ENCODE measurements around the gene FMNL3.

FMNL3 gene

DNA sequence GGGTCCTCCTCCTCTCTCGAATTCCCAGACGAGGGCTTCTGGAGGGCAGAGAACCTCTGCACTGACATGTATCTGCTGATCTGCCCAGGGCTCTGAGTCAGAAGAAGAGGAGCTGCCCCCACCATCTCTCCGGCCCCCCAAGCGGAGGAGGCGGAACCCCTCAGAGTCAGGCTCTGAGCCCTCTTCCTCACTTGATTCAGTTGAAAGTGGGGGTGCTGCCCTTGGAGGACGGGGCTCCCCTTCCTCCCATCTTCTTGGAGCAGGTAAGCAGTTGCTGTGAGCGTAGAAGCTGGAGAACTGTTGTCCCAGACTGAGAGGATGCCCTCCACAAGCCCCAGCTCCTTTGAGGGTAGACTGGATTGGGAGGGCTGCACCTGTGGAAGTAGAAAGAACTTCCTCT, 64.1 kb downstream of the FMNL3 start:
- Histone ChIP-seq H3K4me2 (ENCODE audit: low read depth, low read length) (no peak overlapping the region), H4K20me1 (ENCODE audit: insufficient read depth, low read length) (no peaks in the 10 kb centered on the region), H2AFZ (ENCODE audit: low read length) (no peak overlapping the region), H3K9me3 (replicated peaks; ENCODE audit: insufficient read depth, low read length) (no peaks in the 10 kb centered on the region), H3F3A (ENCODE audit: insufficient read depth, low read length) (peaks cover under 1% of the 10 kb centered on the region; the same call in 1 of the 2 replicates), H3K27me3 (replicated peaks; ENCODE audit: insufficient read depth, low read length) (no peaks in the 10 kb centered on the region), H3K4me1 (ENCODE audit: low read length) (peaks cover 6% of the 10 kb centered on the region), H3K9me2 (replicated peaks; ENCODE audit: insufficient read depth, low read length) (no peaks in the 10 kb centered on the region), H3K4me3 (ENCODE audit: low read length) (no peak overlapping the region), H3K27ac (ENCODE audit: low read length) (no peak overlapping the region), H3K9ac (ENCODE audit: low read length) (no peak overlapping the region), H3K36me3 (replicated peaks; ENCODE audit: insufficient read depth, low read length) (no peaks in the 10 kb centered on the region), H3K79me2 (ENCODE audit: low read length) (no peaks in the 10 kb centered on the region)
- no peak for TF ChIP-seq EZH2 (optimal IDR thresholded peaks at IDR 0.05; ENCODE audit: low read depth, low read length)
- TF ChIP-seq, protein P1, sequence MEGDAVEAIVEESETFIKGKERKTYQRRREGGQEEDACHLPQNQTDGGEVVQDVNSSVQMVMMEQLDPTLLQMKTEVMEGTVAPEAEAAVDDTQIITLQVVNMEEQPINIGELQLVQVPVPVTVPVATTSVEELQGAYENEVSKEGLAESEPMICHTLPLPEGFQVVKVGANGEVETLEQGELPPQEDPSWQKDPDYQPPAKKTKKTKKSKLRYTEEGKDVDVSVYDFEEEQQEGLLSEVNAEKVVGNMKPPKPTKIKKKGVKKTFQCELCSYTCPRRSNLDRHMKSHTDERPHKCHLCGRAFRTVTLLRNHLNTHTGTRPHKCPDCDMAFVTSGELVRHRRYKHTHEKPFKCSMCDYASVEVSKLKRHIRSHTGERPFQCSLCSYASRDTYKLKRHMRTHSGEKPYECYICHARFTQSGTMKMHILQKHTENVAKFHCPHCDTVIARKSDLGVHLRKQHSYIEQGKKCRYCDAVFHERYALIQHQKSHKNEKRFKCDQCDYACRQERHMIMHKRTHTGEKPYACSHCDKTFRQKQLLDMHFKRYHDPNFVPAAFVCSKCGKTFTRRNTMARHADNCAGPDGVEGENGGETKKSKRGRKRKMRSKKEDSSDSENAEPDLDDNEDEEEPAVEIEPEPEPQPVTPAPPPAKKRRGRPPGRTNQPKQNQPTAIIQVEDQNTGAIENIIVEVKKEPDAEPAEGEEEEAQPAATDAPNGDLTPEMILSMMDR (IDR thresholded peaks at IDR 0.05; ENCODE audit: low read length), result no peak
- no peak for TF ChIP-seq EZH2phosphoT487 (IDR thresholded peaks at IDR 0.05; ENCODE audit: low read length)
- no peak for DNase-seq

- H2AFZ ChIP-seq (ENCODE audit: low read length), result no peak overlapping the region
- TF ChIP-seq, protein P1 (IDR thresholded peaks at IDR 0.05; ENCODE audit: low read length), result no peak
- TF ChIP-seq EZH2phosphoT487 (IDR thresholded peaks at IDR 0.05; ENCODE audit: low read length), result no peak
- no peak for TF ChIP-seq EZH2 (optimal IDR thresholded peaks at IDR 0.05; ENCODE audit: low read depth, low read length)
Observed at GRCh38 chr12:49642370-49642802, 64.8 kb downstream of the FMNL3 start.

DNA sequence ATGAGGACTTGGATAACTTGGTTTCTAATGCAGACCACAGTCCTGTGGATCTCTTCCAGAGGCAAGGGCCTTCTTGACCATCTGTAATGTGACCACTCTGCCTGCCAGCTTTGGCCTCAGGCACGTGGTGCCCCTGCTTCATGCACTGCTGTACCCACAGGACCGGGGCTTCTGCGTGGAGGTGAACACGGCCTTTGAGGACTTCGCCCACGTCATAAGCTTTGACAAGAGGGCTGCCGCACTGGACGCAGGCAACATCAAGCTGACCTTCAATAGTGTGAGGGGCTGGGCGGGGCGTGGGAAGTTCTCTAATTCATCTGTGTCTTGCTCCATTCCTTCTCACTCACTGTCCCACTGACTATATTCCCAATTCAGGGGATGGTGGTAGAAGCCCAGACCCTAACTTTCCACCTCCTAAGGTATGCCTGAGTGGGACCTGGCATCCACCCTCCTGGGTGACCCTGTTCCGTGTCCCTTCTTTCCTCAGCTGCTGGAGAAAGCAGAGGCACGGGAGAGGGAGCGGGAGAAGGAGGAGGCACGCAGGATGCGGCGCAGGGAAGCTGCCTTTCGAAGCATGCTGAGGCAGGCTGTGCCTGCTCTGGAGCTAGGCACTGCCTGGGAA, 65.3 kb downstream of the FMNL3 start:
- no peak for TF ChIP-seq EZH2 (optimal IDR thresholded peaks at IDR 0.05; ENCODE audit: low read depth, low read length)
- TF ChIP-seq EZH2phosphoT487 (IDR thresholded peaks at IDR 0.05; ENCODE audit: low read length), result no peak
- TF ChIP-seq, protein P1 (IDR thresholded peaks at IDR 0.05; ENCODE audit: low read length), result no peak
- Histone ChIP-seq H3K9me2 (replicated peaks; ENCODE audit: insufficient read depth, low read length) (no peaks in the 10 kb centered on the region), H3K4me3 (ENCODE audit: low read length) (no peak overlapping the region), H4K20me1 (ENCODE audit: insufficient read depth, low read length) (no peaks in the 10 kb centered on the region), H3K27me3 (replicated peaks; ENCODE audit: insufficient read depth, low read length) (no peaks in the 10 kb centered on the region), H3K36me3 (replicated peaks; ENCODE audit: insufficient read depth, low read length) (no peaks in the 10 kb centered on the region), H3K4me1 (ENCODE audit: low read length) (no peaks in the 10 kb centered on the region), H3K79me2 (ENCODE audit: low read length) (no peaks in the 10 kb centered on the region), H2AFZ (ENCODE audit: low read length) (no peak overlapping the region), H3K27ac (ENCODE audit: low read length) (no peak overlapping the region), H3K4me2 (ENCODE audit: low read depth, low read length) (no peak overlapping the region), H3K9me3 (replicated peaks; ENCODE audit: insufficient read depth, low read length) (no peaks in the 10 kb centered on the region), H3F3A (ENCODE audit: insufficient read depth, low read length) (no peaks in the 10 kb centered on the region), H3K9ac (ENCODE audit: low read length) (no peak overlapping the region)
- no peak for DNase-seq

More at GRCh38 chr12:49642370-49642802, 64.8 kb downstream of the FMNL3 start:
- no peak overlapping the region for H3K27ac ChIP-seq (ENCODE audit: low read length)
- H3K9me3 ChIP-seq (replicated peaks; ENCODE audit: insufficient read depth, low read length), result no peaks in the 10 kb centered on the region
- H3K79me2 ChIP-seq (ENCODE audit: low read length), result no peaks in the 10 kb centered on the region
- no peaks in the 10 kb centered on the region for H3F3A ChIP-seq (ENCODE audit: insufficient read depth, low read length)
- H3K9ac ChIP-seq (ENCODE audit: low read length), result no peak overlapping the region
- H3K4me1 ChIP-seq (ENCODE audit: low read length), result no peaks in the 10 kb centered on the region
- no peak overlapping the region for H3K4me2 ChIP-seq (ENCODE audit: low read depth, low read length)
- no peaks in the 10 kb centered on the region for H3K27me3 ChIP-seq (replicated peaks; ENCODE audit: insufficient read depth, low read length)
- no peaks in the 10 kb centered on the region for H4K20me1 ChIP-seq (ENCODE audit: insufficient read depth, low read length)
- H3K4me3 ChIP-seq (ENCODE audit: low read length), result no peak overlapping the region
- DNase-seq, result no peak
- no peaks in the 10 kb centered on the region for H3K36me3 ChIP-seq (replicated peaks; ENCODE audit: insufficient read depth, low read length)
- H3K9me2 ChIP-seq (replicated peaks; ENCODE audit: insufficient read depth, low read length), result no peaks in the 10 kb centered on the region

Data from MM.1S (cell line).